Metanephros (tissue), 2 donors: ENCODE data around the gene PSD. TPM values are rescaled to one million over a fixed set of nuclear protein-coding genes. Genes with fewer than 3 reads are reported as not detected.
A peak's percentile ranks its signal among the peaks of the same experiment; 100 is the strongest.

Experiments used
- small RNA-seq: library from RNA; depleted of rRNA; stranded (forward); fragments of <200 nt; gene quantifications from one replicate; pipeline ENCODE3, GENCODE V24; 2014; ENCODE audit warnings: low replicate concordance
- total RNA-seq: library from RNA; depleted of rRNA; stranded (reverse); fragments of >200 nt; gene quantifications from one replicate; pipeline ENCODE4 v1.2.3, GENCODE V29; 2014

PSD gene
- 11.7 TPM for total RNA-seq

GRCh38 chr10:102418622-102419268 is at the start of gene PSD:
PSD (minus strand) TSS chr10:102418785; CDS start chr10:102417038, 1,747 bp downstream.

GRCh38 chr10:102451105-102451969 is 32.8 kb upstream of the PSD start, which contains the start of gene C10orf95:
C10orf95 (minus strand) TSS chr10:102451543; CDS start chr10:102451093, 450 bp downstream.

GRCh38 chr10:102432162-102432950 is 13.8 kb upstream of the PSD start, which contains the start of gene CUEDC2:
CUEDC2 (minus strand) TSS chr10:102432574; CDS start chr10:102425188, 7,386 bp downstream.

DNA sequence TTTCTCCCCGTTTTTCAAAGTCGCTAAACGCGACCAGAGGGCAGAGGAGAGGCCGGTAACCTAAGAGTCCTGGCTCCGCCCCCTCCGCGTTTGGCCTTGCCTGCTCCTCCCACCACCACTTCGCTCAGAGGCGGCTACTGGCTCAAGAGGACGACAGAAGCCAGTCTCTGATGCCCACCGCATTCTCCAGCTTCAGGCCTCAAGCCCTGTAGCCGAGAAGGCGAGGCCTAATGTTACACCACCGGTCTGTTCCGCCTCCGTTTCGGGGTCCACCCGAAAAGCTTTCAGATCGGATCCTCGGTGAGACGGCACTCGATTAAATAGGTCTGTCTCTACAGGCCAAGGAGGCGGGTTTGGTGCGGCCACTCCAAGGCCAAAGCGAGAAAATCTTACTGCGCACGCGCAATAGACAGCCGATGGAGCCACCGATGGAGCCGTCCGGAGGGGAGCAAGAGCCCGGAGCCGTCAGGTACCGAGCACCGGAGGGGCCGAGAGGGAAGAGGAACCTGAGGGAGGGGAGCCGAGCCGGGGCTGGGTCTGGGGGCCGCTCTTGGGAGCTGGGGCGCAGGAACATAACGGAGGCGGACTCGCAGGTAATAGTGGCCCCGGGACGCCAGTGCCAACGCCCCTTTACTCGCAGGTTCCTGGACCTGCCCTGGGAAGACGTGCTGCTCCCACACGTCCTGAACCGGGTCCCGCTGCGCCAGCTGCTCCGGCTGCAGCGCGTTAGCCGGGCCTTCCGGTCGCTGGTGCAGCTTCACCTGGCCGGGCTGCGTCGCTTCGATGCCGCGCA is 2.3 kb upstream of the PSD start, which contains the start of gene FBXL15:
FBXL15 (plus strand) TSS at position 123 of the 793 bp plus-strand sequence; CDS start at position 417, 294 bp downstream.

DNA sequence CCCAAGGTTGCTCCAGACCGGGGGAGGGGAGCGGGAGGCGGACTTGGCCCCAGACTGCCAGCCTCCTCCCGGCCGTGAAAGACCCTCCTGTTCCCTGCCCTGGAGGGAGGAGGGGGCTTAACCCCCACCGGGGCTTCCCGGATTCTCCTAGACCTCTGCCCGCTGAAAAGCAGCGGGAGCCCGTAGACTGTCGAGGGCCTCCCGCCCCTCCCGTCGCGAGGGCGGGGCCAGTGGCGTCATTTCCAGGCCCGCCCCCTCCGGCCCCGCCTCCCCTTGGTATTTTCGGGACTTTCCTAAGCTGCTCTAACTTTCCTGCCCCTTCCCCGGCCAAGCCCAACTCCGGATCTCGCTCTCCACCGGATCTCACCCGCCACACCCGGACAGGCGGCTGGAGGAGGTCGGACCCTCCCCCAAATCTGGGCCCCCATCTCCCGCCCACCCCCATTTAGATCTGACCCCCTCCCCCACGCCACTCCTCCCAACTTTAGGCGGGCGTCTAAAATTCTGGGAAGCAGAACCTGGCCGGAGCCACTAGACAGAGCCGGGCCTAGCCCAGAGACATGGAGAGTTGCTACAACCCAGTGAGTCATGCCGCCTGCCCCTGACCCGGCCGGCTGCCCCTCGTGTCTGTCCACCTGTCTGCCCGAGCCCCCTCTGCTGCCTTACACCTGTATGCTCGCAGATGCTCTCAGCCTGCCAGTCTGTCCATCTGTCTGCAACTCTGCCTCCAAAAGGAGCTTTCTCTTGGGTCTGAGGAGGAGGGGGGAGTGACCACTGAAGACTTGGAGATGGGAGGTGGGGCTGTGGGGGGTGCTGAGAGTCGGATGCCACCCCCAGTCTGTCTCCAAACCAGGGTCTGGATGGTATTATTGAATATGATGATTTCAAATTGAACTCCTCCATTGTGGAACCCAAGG is 22.9 kb downstream of the PSD start, which contains the start of gene NFKB2:
NFKB2 (plus strand) TSS at position 306 of the 917 bp plus-strand sequence; CDS start at position 561, 255 bp downstream.

Small RNA genes within 50 kb of the gene (small RNA-seq; reads per million reads assigned to genes)
- 1,551 reads per million, percentile 99 among the genes with 10 or more reads in this experiment for gene MIR146B

Other genes starting within 250 kb of the PSD start
- gene ELOVL3, start 192.5 kb downstream of the PSD start, total RNA-seq, result 1.3 TPM
- gene PITX3, start 177.3 kb downstream of the PSD start, total RNA-seq, result 3.7 TPM
- gene GBF1, start 173.3 kb downstream of the PSD start, total RNA-seq, result 41.2 TPM
- gene NFKB2, start 23.1 kb downstream of the PSD start, total RNA-seq, result 31.9 TPM
- gene FBXL15, start 2.1 kb upstream of the PSD start, total RNA-seq, result 14.8 TPM
- gene CUEDC2, start 13.8 kb upstream of the PSD start, total RNA-seq, result 45.4 TPM
- gene C10orf95, start 32.8 kb upstream of the PSD start, total RNA-seq, result 0.35 TPM
- gene ACTR1A, start 83.9 kb upstream of the PSD start, total RNA-seq, result 87.7 TPM
- gene SUFU, start 85.2 kb upstream of the PSD start, total RNA-seq, result 15.8 TPM
- gene TRIM8, start 225.7 kb upstream of the PSD start, total RNA-seq, result 98.5 TPM